HEK293 (cell line): ENCODE results near the gene INSYN1.
A peak's percentile ranks its signal among the peaks of the same experiment; 100 is the strongest.

Experiments used
- CTCF ChIA-PET: fragments of 350-600 bp; formaldehyde crosslinking; extraction: SDS; loops from one replicate; lab custom pipeline; 2021; ENCODE audit warnings: antibody characterized with exemption; lab: Yijun Ruan, JAX
- POLR2A ChIA-PET: fragments of 300-600 bp; formaldehyde crosslinking; extraction: SDS; loops from one replicate; lab custom pipeline; 2020; ENCODE audit warnings: antibody characterized with exemption, inconsistent platforms; lab: Yijun Ruan, JAX
- H3K27ac ChIP-seq: fragments of 200-500 bp; sonication (Bioruptor generic); 2 replicates; pipeline ENCODE4 v1.5.1; 2014; ENCODE audit warnings: low read depth, low read length, control low read depth, inconsistent platforms; ENCODE audit errors: extremely low read depth
- H3K36me3 ChIP-seq, 2 experiments: fragments of 200-500 bp in 1 of 2; sonication (Bioruptor generic) in 1 of 2; 1 replicate in 1 of 2; 2 replicates in 1 of 2; pipeline ENCODE4 v1.5.1; 2014 to 2017; ENCODE audit warnings: inconsistent platforms in 2 of 2, low read length in 2 of 2; ENCODE audit not compliant: control insufficient read depth in 2 of 2, insufficient read depth in 1 of 2
- H3K4me1 ChIP-seq: fragments of 200-500 bp; sonication (Bioruptor generic); 2 replicates; pipeline ENCODE4 v1.5.1; 2014; ENCODE audit warnings: mild to moderate bottlenecking, low read length, inconsistent platforms; ENCODE audit not compliant: control insufficient read depth, insufficient read depth
- H3K4me3 ChIP-seq: 2 replicates; pipeline ENCODE4 v1.5.1; 2011; ENCODE audit warnings: low read depth, mild to moderate bottlenecking, control low read depth, low read length, moderate library complexity
- H3K9me3 ChIP-seq: fragments of 200-500 bp; sonication (Bioruptor generic); 2 replicates; pipeline ENCODE4 v1.5.1; 2014; ENCODE audit warnings: low read depth, low read length, inconsistent platforms; ENCODE audit not compliant: control insufficient read depth, insufficient read depth
- KLF8 ChIP-seq: fragments of 450-650 bp; formaldehyde crosslinking; IDR thresholded peaks from 2 replicates; pipeline ENCODE4 v1.5.1; 2016; ENCODE audit warnings: missing biosample characterization, missing genetic modification characterization
- ZBTB1 ChIP-seq: fragments of 450-650 bp; formaldehyde crosslinking; IDR thresholded peaks from 2 replicates; pipeline ENCODE4 v1.5.1; 2016; ENCODE audit warnings: missing biosample characterization, missing genetic modification characterization
- ZIC2 ChIP-seq: fragments of 450-650 bp; formaldehyde crosslinking; IDR thresholded peaks from 2 replicates; pipeline ENCODE4 v1.5.1; 2016; ENCODE audit warnings: missing biosample characterization, missing genetic modification characterization
- ZNF2 ChIP-seq: fragments of 450-650 bp; formaldehyde crosslinking; IDR thresholded peaks from 2 replicates; pipeline ENCODE4 v1.5.1; 2016; ENCODE audit warnings: missing biosample characterization, missing genetic modification characterization
- ZNF24 ChIP-seq: fragments of 450-650 bp; formaldehyde crosslinking; IDR thresholded peaks from 2 replicates; pipeline ENCODE4 v1.5.1; 2016; ENCODE audit warnings: missing biosample characterization, missing genetic modification characterization
- ZNF341 ChIP-seq: fragments of 450-650 bp; formaldehyde crosslinking; IDR thresholded peaks from 2 replicates; pipeline ENCODE4; 2016; ENCODE audit warnings: low read depth, missing biosample characterization, missing genetic modification characterization
- ZNF571 ChIP-seq: fragments of 450-650 bp; formaldehyde crosslinking; IDR thresholded peaks from 2 replicates; pipeline ENCODE4 v1.5.0; 2017; ENCODE audit warnings: missing biosample characterization, missing genetic modification characterization
- ZNF701 ChIP-seq: fragments of 450-650 bp; formaldehyde crosslinking; IDR thresholded peaks from 2 replicates; pipeline ENCODE4 v1.5.1; 2016; ENCODE audit warnings: missing biosample characterization, missing genetic modification characterization
- TF ChIP-seq, protein P1 (sequence below): fragments of 450-650 bp; formaldehyde crosslinking; IDR thresholded peaks from 2 replicates; pipeline ENCODE4 v1.5.1; 2016; ENCODE audit warnings: missing biosample characterization, missing genetic modification characterization
- TF ChIP-seq, protein P2 (sequence below): fragments of 450-650 bp; formaldehyde crosslinking; IDR thresholded peaks from 2 replicates; pipeline ENCODE4 v1.5.1; 2016; ENCODE audit warnings: missing biosample characterization, missing genetic modification characterization, borderline replicate concordance
- TF ChIP-seq, protein P3 (sequence below): fragments of 450-650 bp; formaldehyde crosslinking; IDR thresholded peaks from 2 replicates; pipeline ENCODE4 v1.5.1; 2016; ENCODE audit warnings: missing biosample characterization, missing genetic modification characterization

The INSYN1 gene

DNA sequence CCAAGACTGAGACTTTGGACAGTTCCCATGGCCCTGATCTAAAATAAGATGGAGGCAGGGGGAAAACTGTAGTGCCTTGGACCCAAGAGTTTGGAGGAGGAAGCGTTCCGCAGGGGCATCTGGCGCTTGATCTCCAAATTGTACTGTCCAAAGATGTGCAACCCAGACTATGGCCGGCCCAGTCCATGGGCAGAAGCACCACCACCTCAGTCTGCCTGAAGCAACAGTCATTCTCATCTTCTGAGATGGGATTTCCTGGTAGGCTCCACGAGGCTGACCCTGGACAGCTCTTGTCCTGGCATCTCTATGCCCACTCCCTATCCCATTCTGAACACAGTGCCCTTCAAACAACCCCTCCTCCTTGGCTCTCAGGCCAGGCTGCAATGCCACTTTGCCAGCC is 3.6 kb downstream of the INSYN1 start:
- Histone ChIP-seq H3K9me3 (no peaks in the 10 kb centered on the region), H3K27ac (no peak overlapping the region), H3K36me3 (peaks cover 0 to 10% of the 10 kb centered on the region in 2 experiments; a peak in 1 of 3 replicates), H3K4me1 (no peaks in the 10 kb centered on the region; the same call in 1 of the 2 replicates), H3K4me3 (no peak overlapping the region)
- POLR2A ChIA-PET = interaction anchor here (0.9 kb wide), 1 partner anchor 65 kb away, joined by 8 read pairs; no protein-coding TSS in a partner anchor
- CTCF ChIA-PET = interaction anchor here (1.2 to 1.7 kb wide), 2 partner anchors 19 to 45 kb away, joined by 3 to 6 read pairs; no protein-coding TSS in a partner anchor
- TF ChIP-seq ZNF24 (no peak), ZNF341 (tag by site-specific recombination) (no peak), ZNF2 (tag by site-specific recombination) (no peak), KLF8 (tag by site-specific recombination) (no peak), ZBTB1 (tag by site-specific recombination) (no peak), ZNF701 (no peak), ZIC2 (tag by site-specific recombination) (no peak), ZNF571 (tag by site-specific recombination) (no peak)
- TF ChIP-seq, protein P1, sequence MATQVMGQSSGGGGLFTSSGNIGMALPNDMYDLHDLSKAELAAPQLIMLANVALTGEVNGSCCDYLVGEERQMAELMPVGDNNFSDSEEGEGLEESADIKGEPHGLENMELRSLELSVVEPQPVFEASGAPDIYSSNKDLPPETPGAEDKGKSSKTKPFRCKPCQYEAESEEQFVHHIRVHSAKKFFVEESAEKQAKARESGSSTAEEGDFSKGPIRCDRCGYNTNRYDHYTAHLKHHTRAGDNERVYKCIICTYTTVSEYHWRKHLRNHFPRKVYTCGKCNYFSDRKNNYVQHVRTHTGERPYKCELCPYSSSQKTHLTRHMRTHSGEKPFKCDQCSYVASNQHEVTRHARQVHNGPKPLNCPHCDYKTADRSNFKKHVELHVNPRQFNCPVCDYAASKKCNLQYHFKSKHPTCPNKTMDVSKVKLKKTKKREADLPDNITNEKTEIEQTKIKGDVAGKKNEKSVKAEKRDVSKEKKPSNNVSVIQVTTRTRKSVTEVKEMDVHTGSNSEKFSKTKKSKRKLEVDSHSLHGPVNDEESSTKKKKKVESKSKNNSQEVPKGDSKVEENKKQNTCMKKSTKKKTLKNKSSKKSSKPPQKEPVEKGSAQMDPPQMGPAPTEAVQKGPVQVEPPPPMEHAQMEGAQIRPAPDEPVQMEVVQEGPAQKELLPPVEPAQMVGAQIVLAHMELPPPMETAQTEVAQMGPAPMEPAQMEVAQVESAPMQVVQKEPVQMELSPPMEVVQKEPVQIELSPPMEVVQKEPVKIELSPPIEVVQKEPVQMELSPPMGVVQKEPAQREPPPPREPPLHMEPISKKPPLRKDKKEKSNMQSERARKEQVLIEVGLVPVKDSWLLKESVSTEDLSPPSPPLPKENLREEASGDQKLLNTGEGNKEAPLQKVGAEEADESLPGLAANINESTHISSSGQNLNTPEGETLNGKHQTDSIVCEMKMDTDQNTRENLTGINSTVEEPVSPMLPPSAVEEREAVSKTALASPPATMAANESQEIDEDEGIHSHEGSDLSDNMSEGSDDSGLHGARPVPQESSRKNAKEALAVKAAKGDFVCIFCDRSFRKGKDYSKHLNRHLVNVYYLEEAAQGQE (tag by site-specific recombination) = peak; percentile 57; the same call in 1 of the 2 replicates

DNA sequence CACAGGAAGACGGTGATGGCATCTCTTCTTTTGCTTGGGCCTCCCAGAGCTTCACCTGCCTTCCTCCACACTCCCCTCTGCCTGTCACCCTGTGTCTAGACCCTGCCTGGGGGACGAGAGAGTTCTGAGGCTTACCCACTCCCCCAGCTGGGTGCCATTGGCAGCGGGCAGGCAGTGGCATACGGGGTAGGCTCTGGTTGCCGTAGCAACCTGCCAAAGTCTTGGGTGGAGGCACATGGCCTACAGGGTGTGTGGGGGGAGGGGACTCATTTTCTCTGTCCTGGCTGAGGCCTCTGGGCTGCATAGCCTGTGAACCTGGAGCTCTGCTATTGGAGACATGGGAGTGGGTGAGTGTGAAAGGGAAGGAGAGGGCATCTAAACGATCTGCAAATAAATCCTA is 4.4 kb downstream of the INSYN1 start:
- no peak overlapping the region for H3K27ac ChIP-seq
- CTCF ChIA-PET = interaction anchor here (0.6 to 1.7 kb wide), 5 partner anchors 19 to 262 kb away, joined by 3 to 6 read pairs (median 3); no protein-coding TSS in a partner anchor
- TF ChIP-seq ZNF701 = no peak
- TF ChIP-seq, protein P2, sequence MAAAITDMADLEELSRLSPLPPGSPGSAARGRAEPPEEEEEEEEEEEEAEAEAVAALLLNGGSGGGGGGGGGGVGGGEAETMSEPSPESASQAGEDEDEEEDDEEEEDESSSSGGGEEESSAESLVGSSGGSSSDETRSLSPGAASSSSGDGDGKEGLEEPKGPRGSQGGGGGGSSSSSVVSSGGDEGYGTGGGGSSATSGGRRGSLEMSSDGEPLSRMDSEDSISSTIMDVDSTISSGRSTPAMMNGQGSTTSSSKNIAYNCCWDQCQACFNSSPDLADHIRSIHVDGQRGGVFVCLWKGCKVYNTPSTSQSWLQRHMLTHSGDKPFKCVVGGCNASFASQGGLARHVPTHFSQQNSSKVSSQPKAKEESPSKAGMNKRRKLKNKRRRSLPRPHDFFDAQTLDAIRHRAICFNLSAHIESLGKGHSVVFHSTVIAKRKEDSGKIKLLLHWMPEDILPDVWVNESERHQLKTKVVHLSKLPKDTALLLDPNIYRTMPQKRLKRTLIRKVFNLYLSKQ (tag by site-specific recombination) = no peak
- TF ChIP-seq, protein P3, sequence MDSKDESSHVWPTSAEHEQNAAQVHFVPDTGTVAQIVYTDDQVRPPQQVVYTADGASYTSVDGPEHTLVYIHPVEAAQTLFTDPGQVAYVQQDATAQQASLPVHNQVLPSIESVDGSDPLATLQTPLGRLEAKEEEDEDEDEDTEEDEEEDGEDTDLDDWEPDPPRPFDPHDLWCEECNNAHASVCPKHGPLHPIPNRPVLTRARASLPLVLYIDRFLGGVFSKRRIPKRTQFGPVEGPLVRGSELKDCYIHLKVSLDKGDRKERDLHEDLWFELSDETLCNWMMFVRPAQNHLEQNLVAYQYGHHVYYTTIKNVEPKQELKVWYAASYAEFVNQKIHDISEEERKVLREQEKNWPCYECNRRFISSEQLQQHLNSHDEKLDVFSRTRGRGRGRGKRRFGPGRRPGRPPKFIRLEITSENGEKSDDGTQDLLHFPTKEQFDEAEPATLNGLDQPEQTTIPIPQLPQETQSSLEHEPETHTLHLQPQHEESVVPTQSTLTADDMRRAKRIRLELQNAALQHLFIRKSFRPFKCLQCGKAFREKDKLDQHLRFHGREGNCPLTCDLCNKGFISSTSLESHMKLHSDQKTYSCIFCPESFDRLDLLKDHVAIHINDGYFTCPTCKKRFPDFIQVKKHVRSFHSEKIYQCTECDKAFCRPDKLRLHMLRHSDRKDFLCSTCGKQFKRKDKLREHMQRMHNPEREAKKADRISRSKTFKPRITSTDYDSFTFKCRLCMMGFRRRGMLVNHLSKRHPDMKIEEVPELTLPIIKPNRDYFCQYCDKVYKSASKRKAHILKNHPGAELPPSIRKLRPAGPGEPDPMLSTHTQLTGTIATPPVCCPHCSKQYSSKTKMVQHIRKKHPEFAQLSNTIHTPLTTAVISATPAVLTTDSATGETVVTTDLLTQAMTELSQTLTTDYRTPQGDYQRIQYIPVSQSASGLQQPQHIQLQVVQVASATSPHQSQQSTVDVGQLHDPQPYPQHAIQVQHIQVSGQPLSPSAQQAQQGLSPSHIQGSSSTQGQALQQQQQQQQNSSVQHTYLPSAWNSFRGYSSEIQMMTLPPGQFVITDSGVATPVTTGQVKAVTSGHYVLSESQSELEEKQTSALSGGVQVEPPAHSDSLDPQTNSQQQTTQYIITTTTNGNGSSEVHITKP = peak; percentile 37; the same call in 1 of the 2 replicates
- TF ChIP-seq, all 188 proteins: peak for 1
- no peak overlapping the region for H3K4me3 ChIP-seq
- H3K4me1 ChIP-seq = no peaks in the 10 kb centered on the region; the same call in 1 of the 2 replicates
- no peaks in the 10 kb centered on the region for H3K9me3 ChIP-seq
- H3K36me3 ChIP-seq = peaks cover 0 to 10% of the 10 kb centered on the region in 2 experiments; a peak in 1 of 3 replicates
- POLR2A ChIA-PET = interaction anchor here (0.6 to 0.9 kb wide), 2 partner anchors 34 to 64 kb away, joined by 4 to 8 read pairs; no protein-coding TSS in a partner anchor
